WTC11 (cell line): Measurements from ENCODE around the gene GPC6.

Experiments
- IRF2 ChIP-seq: sonication (generic); formaldehyde crosslinking; IDR thresholded peaks from 2 replicates; pipeline ENCODE4 v1.8.0; 2022; ENCODE audit warnings: low read depth, missing genetic modification reagents, borderline replicate concordance
- SP1 ChIP-seq: sonication (generic); formaldehyde crosslinking; conservative IDR thresholded peaks from 2 replicates; pipeline ENCODE4 v1.8.1; 2022; ENCODE audit warnings: missing genetic modification reagents

- TF ChIP-seq SP1 (CRISPR knock-in tag) (no peak), IRF2 (no peak)
These were observed 834.7 kb downstream of the GPC6 start for GRCh38 chr13:94061301-94061700.
